T follicular helper cell (primary cell): ENCODE measurements around the gene BAIAP3.

Experiments used
- DNase-seq: peaks from one replicate; pipeline ENCODE4 v3.0.0-alpha.2; 2020; ENCODE audit warnings: low read depth

Gene BAIAP3

GRCh38 chr16:1367486-1368174 lies 34.2 kb downstream of the BAIAP3 start:
- DNase-seq: no peak

- no peak for DNase-seq
Observed at GRCh38 chr16:1371054-1371978, 37.9 kb downstream of the BAIAP3 start.

- no peak for DNase-seq
Observed at GRCh38 chr16:1372292-1372950, 39.0 kb downstream of the BAIAP3 start.

GRCh38 chr16:1374418-1375297 lies 41.2 kb downstream of the BAIAP3 start:
- no peak for DNase-seq

- DNase-seq: no peak
Observed at GRCh38 chr16:1375298-1375640, 41.8 kb downstream of the BAIAP3 start.

GRCh38 chr16:1375741-1376410 lies 42.4 kb downstream of the BAIAP3 start:
- no peak for DNase-seq

GRCh38 chr16:1377406-1378010 lies 44.1 kb downstream of the BAIAP3 start:
- DNase-seq: no peak

GRCh38 chr16:1378087-1378803 lies 44.8 kb downstream of the BAIAP3 start:
- DNase-seq: no peak

- peak; percentile 40 for DNase-seq
Observed at GRCh38 chr16:1378804-1379303, 45.4 kb downstream of the BAIAP3 start.

GRCh38 chr16:1379304-1380076 lies 46.0 kb downstream of the BAIAP3 start:
- DNase-seq: peak; percentile 57

- no peak for DNase-seq
Observed at GRCh38 chr16:1380195-1380594, 46.8 kb downstream of the BAIAP3 start.

- no peak for DNase-seq
Observed at GRCh38 chr16:1381612-1382406, 48.4 kb downstream of the BAIAP3 start.

- no peak for DNase-seq
Observed at GRCh38 chr16:1383556-1383955, 50.1 kb downstream of the BAIAP3 start.

GRCh38 chr16:1385232-1385631 lies 51.8 kb downstream of the BAIAP3 start:
- no peak for DNase-seq

GRCh38 chr16:1387331-1387730 lies 53.9 kb downstream of the BAIAP3 start:
- DNase-seq: no peak

GRCh38 chr16:1389762-1390161 lies 56.3 kb downstream of the BAIAP3 start:
- DNase-seq: no peak

GRCh38 chr16:1390239-1390779 lies 56.9 kb downstream of the BAIAP3 start:
- DNase-seq: no peak

GRCh38 chr16:1392826-1393225 lies 59.4 kb downstream of the BAIAP3 start:
- DNase-seq: no peak
